ENCODE measurements around the gene ADAMTS13. TPM values are rescaled to one million over a fixed set of nuclear protein-coding genes. Genes with fewer than 3 reads are reported as not detected.

ADAMTS13 gene
- total RNA-seq, 1 donor from 2014 or later = 0.53 TPM

GRCh38 chr9:133468777-133469421 is 46.7 kb downstream of the ADAMTS13 start:
- peaks cover 3% of the 10 kb centered on the region for H3K36me3 ChIP-seq (ENCODE audit: control insufficient read depth, insufficient read depth, low read length)
- no peak for TF ChIP-seq CTCF (IDR thresholded peaks at IDR 0.05; ENCODE audit: insufficient read depth, low read length, severe bottlenecking)
- H3K27me3 ChIP-seq (ENCODE audit: control insufficient read depth, insufficient read depth, low read length) = no peaks in the 10 kb centered on the region
- FAIRE-seq (no peak), DNase-seq (ENCODE audit: low read depth) (no peak)
- H3K4me3 ChIP-seq (ENCODE audit: low read depth, low read length) = no peak overlapping the region

DNA sequence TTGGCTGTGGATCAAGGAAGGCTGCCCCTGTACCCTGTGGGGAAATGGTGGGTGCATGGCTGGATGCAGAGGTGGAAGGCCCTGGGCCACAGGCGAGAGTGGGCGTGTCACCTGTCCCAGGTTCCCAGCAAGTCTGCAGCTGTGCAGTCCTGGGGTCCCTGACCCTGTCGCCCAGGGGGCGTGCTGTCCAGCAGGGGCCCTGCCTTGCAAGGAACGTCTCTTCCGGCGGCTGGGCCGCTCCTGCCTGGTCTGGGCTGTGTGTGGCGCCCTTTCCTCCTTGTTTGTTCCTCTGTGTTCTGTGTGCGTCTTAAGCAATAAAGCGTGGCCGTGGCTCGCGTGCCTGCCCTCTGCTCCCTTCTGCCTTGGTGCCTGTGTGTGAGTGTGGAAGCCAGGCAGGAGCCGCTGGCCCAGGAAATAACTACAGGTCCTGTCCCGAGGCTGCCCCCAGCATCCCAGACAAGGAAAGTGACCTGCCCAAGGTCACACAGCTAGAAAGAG is 48.3 kb downstream of the ADAMTS13 start:
- TF ChIP-seq CTCF (IDR thresholded peaks at IDR 0.05; ENCODE audit: insufficient read depth, low read length, severe bottlenecking) = no peak
- no peak for DNase-seq (ENCODE audit: low read depth)
- no peaks in the 10 kb centered on the region for H3K27me3 ChIP-seq (ENCODE audit: control insufficient read depth, insufficient read depth, low read length)
- H3K36me3 ChIP-seq (ENCODE audit: control insufficient read depth, insufficient read depth, low read length) = peaks cover 3% of the 10 kb centered on the region
- H3K4me3 ChIP-seq (ENCODE audit: low read depth, low read length) = no peak overlapping the region
- no peak for FAIRE-seq

- Histone ChIP-seq H3K27me3 (ENCODE audit: control insufficient read depth, insufficient read depth, low read length) (no peaks in the 10 kb centered on the region), H3K36me3 (ENCODE audit: control insufficient read depth, insufficient read depth, low read length) (peaks cover 6% of the 10 kb centered on the region), H3K4me3 (ENCODE audit: low read depth, low read length) (no peak overlapping the region)
- FAIRE-seq = no peak
- DNase-seq (ENCODE audit: low read depth) = no peak
- no peak for TF ChIP-seq CTCF (IDR thresholded peaks at IDR 0.05; ENCODE audit: insufficient read depth, low read length, severe bottlenecking)
Observed at GRCh38 chr9:133470988-133471387, 48.8 kb downstream of the ADAMTS13 start.

GRCh38 chr9:133471551-133472276 is 49.5 kb downstream of the ADAMTS13 start:
- Histone ChIP-seq H3K4me3 (ENCODE audit: low read depth, low read length) (no peak overlapping the region), H3K36me3 (ENCODE audit: control insufficient read depth, insufficient read depth, low read length) (peaks cover 6% of the 10 kb centered on the region), H3K27me3 (ENCODE audit: control insufficient read depth, insufficient read depth, low read length) (no peaks in the 10 kb centered on the region)
- FAIRE-seq (no peak), DNase-seq (ENCODE audit: low read depth) (no peak)
- no peak for TF ChIP-seq CTCF (IDR thresholded peaks at IDR 0.05; ENCODE audit: insufficient read depth, low read length, severe bottlenecking)

DNA sequence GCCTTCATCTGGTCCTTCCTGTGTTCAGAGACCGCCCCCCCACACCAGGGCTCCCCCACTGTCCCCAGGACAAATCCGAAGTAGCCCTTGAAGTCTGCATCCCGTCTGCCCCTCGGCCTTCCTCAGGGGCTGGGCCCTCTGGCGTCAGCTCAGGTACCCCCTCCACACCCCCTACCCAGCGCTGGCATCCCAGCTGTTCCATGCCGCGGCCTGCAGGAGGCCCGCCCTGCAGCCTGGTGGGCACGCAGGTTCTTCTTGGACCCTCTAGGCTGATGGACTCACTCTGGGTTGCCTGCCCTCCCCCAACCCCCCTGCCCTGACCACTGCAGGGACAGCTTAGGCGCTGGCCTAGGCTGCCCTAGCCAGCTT is 50.1 kb downstream of the ADAMTS13 start:
- no peak for FAIRE-seq
- Histone ChIP-seq H3K36me3 (ENCODE audit: control insufficient read depth, insufficient read depth, low read length) (peaks cover 6% of the 10 kb centered on the region), H3K4me3 (ENCODE audit: low read depth, low read length) (no peak overlapping the region), H3K27me3 (ENCODE audit: control insufficient read depth, insufficient read depth, low read length) (no peaks in the 10 kb centered on the region)
- no peak for TF ChIP-seq CTCF (IDR thresholded peaks at IDR 0.05; ENCODE audit: insufficient read depth, low read length, severe bottlenecking)
- no peak for DNase-seq (ENCODE audit: low read depth)
